HG02798 (cell line): ENCODE results near the gene PALLD.

Experiments used
- ATAC-seq: cut with Tn5 transposase; IDR thresholded peaks from one replicate; pipeline ENCODE4 v1.9.1; 2021; ENCODE audit warnings: mild to moderate bottlenecking; ENCODE audit not compliant: unreplicated experiment, poor library complexity

Gene PALLD

DNA sequence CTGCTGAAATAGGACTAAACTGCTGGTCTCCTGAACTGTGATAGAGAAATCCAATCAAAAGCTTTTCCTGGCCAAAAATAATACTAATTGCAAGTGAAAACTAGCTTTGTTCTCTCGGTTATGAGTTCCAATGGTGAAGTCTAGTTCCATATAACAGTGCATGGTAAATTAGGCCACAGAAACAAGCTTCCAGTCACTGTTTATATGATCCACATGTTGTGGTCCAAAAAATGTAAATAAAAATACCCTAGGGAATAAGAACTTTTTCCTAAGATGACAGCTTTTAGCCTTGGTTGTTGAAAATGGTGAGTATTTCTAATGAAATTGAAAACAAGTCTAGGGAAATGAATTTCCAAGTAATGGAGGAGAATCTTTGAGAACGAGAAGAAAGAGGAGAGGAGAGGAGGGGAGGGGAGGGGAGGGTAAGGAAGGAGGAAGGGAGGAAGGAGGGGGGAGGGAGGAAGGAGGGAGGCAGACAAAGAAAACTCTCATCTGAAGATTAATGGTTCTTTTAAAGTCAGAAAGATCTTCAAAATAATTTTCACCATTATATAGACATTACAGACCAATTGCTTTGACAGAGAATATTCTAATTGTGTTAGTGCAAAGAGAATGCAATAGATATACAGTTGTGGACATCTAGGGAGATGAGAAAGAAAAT lies 26.1 kb downstream of the PALLD start:
- ATAC-seq, result no peak

DNA sequence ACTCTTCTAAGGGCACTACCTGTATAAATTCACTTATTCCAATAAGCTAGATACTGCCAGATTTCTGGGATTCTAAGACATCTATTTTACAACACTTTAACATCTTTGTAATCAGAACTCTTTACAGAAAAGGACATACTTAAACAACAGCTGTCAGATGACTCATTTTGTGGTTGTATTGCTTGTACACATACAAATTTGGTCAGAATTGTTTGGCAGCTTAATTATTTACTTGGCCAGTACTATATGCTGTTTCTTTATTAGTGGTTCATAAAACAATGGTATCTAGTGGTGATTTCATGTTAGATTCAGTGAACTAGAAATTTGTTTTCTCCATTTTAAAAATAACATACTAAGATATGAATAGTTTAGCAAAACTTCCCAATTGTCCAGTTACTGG lies 27.2 kb downstream of the PALLD start:
- no peak for ATAC-seq

DNA sequence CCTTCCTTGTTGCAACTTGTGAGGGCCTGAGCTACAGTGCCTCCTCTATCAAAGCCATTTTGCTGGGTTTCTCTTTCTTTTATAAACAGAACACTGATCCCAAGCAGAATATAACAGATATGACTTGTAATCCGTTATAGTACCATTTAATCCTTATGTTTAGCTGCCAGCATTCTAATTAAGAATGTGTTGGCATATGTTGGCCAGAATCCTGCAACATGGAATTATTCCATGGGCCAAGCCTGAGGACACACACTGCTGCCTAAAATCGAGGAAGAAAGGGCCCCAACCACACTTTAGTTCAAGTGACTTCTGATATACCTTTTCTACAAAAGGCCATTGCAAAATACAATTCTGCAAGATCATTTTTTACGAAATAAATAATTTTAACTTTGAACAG lies 28.0 kb downstream of the PALLD start:
- ATAC-seq, result no peak

DNA sequence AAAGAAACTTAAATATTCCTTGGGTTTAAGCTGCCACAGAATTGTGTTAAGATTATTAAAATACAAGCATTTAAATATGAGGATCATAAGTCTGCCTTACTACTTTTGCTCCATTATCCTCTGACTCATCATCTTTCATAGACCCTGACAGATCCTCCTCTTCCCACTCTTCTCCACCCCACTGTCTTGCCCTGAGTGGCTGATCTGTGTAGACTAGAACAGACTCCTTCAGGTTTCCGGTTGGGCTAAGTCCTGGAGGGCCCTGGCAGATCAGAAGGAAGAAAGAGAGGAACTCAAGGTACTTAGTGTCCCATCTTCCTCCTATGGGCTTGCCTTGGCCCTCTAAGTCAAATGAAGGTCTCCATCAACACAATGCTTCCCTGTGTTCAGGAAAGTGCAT lies 30.7 kb downstream of the PALLD start:
- no peak for ATAC-seq

DNA sequence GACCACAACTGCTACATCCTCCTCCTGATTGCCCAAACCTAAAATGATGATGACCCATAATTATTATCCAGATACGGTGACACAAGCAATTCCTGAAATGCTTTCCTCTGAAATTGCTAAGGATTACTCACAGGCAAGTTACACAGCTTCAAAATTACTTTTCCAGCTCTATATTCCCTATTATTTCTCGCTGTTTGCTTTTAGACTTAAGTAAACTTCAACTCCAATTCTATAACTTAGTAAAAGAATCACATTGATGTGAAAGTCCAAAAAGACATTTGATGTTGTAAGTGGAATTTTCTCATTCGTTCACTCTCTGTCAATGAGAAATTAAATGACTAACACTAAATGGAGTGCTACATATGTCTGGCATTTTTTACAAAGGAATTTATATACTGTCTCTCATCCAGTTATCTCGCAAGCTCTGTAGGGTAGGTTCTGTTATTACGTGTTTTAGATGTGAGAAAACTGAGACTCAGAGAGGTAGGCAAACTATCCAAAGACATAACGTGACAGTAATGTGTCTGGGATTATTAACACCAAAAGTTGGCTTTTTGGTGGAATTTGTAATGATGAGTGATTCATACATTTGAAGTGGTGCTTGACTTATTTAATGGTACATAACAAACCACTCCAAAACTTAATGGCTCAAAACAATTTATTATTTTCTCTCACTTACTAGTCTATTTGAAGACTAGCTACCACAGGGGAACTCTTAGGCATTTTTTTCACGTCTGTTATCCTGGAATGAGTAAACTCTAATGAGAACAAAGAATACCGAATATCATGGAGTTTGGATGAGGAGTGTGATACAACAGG lies 31.5 kb downstream of the PALLD start:
- ATAC-seq, result no peak

DNA sequence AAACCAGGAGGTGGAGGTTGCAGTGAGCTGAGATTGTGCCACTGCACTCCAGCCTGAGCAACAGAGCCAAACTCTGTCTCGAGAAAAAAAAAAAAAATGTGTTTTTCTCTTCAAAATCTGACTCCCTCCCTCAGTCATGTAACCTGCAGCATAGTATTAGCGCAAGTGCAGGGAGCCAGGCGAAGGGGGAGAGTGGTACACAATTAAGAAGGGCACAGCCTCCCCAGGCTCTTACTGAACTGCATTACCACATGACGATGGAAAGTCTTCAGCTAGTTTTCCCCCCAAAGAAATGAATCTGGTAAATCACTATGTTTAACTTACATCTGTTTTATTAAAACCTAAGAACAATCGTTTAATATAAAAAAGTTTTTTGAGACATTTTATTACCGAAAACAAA lies 32.4 kb downstream of the PALLD start:
- no peak for ATAC-seq

DNA sequence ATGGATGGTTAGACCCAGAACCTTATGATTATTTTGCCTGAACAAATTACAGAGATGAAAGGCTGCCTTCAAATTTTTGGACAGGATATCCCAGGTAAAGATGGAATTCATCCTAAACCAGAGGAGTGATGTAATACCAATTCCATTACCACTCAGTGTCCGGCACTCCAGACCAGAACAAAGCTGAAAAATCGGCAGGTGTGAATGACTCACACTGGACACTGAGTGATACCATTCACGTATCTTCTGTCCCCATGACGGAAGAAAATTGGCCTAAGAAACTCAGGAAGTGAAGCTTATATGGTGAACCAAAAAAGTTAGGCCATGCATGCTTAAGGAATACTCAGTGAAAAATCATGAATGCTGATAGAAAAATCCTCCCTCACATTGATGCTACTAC lies 34.5 kb downstream of the PALLD start:
- ATAC-seq, result no peak

DNA sequence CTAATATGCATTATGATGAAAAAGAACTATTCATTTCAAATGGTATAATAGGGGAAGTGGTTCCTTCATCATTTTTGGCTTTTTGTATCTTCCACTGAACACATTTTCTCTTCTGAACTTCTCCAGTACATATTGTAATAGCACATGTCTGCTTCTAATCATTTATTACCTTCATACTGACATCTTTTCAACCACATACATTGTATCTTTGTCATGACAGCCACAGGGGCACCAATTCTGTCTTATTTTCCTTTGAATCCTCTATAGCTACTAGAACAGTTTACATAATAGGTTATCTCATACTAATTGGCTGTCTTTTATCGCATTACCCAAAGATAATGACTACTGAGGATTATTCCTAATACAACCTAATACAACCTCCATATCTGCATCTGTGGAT lies 37.7 kb downstream of the PALLD start:
- ATAC-seq, result no peak

DNA sequence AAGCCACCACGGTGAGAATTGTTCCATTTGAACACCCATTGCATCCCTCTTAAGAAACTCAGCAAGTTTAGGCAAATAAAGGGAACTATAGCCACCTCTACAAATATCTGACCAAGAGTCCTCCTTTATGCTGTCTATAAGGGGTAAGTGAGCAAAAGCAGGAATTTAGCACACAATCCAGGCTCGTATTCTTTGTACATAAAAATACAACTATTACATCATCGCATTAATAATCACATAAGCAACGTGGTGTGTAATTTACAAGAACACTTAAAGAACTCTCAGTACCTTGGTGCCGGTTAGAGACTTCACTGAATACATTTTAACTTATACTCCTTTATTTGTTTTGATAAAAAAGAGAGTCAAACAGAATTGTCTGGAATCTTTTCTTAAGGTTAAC lies 38.8 kb downstream of the PALLD start:
- no peak for ATAC-seq

DNA sequence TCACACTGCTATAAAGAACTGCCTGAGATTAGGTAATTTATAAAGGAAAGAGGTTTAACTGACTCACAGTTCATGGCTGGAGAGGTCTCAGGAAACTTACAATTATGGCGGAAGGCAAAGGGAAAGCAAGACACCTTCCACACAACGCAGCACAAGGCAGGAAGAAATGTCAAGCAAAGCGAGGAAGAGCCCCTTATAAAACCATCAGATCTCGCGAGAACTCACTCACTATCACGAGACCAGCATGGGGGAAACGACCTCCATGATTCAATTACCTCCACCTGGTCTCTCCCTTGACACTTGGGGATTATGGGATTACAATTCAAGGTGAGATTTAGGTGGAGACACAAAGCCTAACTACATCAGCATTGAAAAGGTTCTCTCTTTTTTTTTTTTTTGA lies 39.6 kb downstream of the PALLD start:
- ATAC-seq, result no peak

DNA sequence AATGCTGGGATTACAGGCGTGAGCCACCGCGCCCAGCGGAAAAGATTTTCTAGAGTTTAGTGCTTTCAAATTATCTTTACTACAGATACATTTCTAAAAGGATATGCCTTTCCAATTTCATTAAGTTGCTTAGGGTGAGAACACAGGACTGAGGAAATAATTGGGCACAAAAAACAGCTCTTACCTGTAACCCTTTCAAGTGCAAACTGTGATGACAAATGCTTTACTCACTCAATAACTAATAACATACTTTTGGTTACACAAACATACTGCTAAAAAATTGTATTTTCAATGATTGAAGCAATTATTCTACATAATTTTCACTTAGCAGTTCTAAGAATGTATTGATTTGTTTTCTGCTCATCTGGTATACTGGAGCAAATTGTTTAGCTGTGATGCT lies 40.2 kb downstream of the PALLD start:
- ATAC-seq, result no peak

DNA sequence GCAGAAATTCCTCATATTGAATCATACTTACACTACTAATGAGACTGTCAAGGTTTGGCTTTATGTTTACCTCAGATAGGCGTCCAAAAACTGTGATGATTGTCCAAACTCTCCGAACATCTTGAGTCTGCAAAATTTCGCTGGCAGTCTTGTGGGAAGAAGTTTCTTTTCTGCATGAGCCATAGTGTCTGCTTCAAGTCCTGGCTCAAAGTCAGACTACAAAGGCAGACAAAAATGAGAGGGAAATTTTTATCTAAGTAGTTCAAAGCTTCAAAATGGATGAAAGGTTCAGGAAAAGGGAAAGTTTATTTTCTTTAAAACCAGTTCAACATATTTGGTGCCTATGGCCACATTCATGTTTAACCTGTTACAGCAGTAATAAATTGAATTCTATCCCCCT lies 40.7 kb downstream of the PALLD start:
- ATAC-seq, result no peak

DNA sequence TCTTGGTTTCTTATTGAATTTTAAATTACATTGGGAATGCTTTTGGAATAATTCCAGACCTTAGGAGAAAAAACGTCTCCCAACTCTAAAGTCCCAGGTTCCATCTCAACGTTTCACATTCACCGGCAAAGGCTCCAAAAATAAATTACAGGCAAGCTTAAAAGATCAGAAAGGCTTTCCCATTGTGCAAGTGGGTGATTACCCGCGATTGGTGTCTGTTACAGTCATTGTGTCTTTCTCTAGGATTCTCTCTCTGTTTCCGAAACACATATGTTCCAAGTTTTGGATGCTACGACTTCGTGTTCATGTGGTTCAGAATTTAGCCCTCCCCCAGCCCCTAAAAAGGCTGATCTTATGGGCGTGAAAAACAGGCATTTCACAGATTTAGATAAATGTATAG lies 41.8 kb downstream of the PALLD start:
- ATAC-seq, result no peak

DNA sequence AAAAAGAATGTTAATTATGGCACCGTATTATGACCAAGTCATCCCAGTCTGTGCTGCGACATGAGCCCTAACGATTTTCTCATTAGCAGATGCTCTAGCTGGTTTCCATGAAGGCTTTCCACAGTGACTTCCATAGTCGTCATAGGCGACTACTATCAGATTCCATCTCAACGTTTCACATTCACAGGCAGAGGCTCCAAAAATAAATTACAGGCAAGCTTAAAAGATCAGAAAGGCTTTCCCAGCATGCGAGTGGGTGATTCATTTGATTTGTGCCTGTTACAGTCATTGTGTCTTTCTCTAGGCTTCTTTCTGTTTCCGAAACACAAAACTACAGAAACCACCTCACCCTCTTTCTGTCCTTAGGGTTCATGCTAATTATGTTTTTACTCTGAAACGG lies 43.2 kb downstream of the PALLD start:
- ATAC-seq, result no peak

DNA sequence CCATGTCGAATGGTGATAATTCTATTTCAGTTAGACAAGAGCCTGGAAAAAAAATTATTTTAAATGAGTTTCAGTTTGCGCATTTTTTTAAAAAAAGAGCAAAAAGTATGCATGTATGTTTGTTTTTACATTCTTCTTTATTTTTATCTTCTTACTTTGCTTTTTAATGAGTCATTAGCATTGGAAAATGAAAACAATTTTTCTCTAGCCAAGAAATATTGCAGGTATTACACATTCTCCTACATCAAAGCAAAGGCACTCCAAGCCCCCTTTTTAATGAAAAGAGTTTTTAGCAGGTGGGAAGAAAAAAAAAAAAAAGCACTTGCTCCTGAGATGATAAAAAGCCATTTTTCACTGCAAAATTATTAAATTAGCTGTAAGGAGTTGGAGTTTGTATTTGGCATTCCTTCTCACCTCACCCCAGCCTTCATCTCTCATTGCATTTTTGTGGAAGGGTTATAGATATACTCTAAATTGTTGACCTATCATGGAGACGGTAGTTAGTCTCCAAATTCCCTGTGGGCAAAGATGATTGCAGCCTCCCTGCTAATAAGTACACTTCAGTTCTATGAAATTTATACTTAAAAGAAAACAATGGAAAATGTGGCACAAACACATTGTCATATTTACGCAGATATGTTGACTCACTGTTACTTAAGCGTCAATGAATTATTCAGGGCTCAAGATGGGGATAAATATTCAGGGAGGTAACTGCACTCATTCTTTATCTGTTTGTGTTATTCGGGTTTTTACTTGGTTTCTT lies 43.8 kb downstream of the PALLD start:
- no peak for ATAC-seq

DNA sequence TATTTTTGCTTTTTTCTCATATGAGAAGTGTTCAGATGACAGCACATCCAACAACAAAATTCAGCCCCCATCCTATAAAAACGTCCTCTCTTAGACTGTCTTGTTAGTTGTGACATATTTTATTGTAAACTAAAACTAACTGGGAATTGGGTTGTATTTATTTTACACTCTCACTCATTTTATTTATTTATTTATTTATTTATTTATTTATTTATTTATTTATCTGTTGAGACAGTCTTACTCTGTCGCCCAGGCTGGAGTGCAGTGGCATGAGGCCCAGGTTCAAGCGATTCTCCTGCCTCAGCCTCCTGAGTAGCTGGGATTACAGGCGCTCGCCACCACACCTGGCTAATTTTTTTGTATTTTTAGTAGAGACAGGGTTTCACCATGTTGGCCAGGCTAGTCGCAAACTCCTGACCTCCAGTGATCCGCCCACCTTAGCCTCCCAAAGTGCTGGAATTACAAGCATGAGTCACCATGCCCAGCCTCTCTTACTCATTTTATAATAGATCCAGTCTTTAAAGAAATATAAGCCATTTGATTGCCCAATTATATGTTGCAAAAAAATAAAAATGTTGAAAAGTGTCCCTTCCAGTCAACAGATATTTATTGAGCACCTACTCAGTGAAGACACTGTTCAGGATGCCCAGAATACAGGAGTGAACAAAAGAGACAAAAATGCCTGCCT lies 44.6 kb downstream of the PALLD start:
- ATAC-seq, result no peak

DNA sequence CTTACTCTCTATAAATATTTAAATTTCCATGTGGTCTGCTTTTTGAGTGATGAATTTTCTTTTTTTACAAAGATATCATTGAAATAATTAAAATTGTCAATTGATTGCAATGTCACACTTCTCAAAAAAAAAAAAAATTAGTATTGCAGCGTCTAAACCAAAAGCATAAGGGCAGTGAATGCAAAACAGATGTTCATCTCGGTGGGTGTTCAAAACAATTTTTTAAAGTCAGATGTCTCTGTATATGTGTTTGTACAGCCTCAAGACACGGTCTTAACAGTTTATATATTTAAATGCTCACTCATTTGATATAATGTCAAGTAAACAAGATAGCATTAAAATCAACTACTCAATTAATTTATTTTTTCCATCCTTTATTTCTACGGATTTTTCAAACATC lies 52.3 kb downstream of the PALLD start:
- ATAC-seq, result no peak

DNA sequence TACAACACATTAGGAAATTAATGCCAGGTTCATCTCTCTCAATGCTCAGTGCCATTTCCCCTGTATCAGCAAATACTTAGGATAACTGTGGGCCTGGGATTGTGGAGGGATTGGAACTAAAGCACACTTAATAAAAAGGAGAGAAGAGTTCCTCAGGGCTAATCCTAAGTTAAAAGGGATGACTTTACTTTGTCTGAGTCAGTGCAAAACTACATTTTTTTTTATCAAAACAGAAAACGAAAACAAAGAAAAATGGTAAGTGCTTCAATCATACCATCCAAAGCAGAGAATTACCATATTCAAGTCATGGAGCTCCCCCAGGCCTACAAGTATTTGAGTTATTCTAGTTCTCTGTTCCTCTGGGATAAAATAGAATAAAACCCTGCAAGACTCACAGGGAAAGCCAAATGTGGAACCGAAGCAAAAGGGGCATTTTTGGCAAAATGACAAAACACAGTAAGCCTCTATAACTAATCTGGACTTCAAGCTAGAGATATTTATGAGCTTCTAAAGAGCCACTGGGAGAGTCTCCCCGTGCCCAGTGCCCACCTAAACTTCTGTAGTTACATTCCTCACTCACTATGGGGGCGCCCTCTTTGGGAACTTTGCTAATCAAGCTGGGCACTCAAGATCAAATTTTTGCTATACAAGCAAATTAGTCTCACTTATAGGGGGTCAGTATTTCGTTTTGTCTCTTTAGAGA lies 53.4 kb downstream of the PALLD start:
- ATAC-seq, result no peak

DNA sequence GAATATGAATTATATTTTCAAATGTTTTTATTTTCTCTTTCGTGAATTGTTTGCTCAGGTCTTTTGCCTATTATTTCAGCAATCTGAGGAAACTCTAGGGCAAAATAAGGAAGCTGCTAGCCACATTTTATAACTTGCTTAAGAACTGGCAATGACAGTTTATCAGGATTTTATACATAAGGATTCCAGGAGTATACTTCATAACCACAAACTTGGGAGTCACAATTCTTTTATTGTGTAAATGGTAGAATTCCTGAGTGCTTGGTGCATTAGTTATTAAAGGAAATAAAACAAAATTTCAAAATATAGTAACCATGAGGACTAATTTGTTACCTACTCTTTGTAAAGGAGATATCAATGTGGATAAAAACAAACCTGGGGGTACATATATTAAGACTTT lies 54.4 kb downstream of the PALLD start:
- no peak for ATAC-seq

DNA sequence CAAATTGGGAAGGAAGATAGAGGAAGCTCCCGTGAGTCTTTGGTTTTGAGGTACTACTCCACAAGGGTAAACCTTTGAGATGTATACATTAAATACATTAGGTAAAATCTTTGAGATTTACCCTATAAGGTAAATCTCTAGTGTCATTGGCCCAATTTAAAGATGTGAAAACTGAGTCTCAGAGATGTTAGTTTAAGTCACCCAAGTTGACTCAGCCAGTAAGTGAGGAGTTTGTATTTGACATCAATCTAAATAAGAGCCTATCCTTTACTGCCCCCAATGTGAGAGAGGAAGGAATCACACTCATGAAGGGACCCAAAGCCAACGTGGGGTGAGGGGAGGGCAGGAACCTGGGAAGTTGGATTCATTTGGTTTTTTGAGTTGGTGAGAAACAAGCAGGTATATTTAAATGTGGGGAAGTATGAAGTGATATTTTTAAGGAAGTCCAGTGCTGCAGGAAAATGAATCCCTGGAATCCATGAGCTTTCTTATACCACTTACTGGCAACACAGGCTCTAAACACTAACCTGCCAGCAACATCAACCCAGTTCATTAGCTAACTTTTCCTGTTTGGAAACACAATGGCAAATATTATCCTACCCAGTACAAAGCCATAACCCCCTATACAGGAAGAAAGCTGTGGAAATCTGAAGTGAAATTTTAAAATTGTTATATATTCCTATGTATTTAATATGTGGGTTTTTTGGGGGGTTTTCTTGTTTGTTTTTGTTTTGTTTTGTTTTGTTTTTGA lies 55.3 kb downstream of the PALLD start:
- ATAC-seq, result no peak
